Loucy (cell line): ENCODE measurements around the gene INTS6.

Experiments used
- H2AFZ ChIP-seq: fragments of 200-600 bp; sonication (generic); 2 replicates; pipeline ENCODE4 v1.6.0; 2016; ENCODE audit warnings: antibody characterized with exemption, mild to moderate bottlenecking, low read length, moderate library complexity
- H3F3A ChIP-seq: fragments of 200-600 bp; 2 replicates; pipeline ENCODE4 v1.6.0; 2016; ENCODE audit warnings: antibody characterized with exemption, low read depth, mild to moderate bottlenecking
- H3K27me3 ChIP-seq: fragments of 200-600 bp; sonication (generic); 2 replicates; pipeline ENCODE4 v1.6.1; 2014; ENCODE audit warnings: low read length, mild to moderate bottlenecking; ENCODE audit not compliant: insufficient read depth, poor library complexity, severe bottlenecking
- H3K36me3 ChIP-seq: fragments of 200-600 bp; sonication (generic); 2 replicates; pipeline ENCODE4 v1.6.1; 2016; ENCODE audit warnings: low read length; ENCODE audit not compliant: insufficient read depth
- H3K4me1 ChIP-seq: fragments of 200-600 bp; sonication (generic); 2 replicates; pipeline ENCODE4 v1.5.1; 2014; ENCODE audit warnings: low read length, mild to moderate bottlenecking; ENCODE audit not compliant: insufficient read depth, poor library complexity, severe bottlenecking
- H3K4me2 ChIP-seq: fragments of 200-600 bp; sonication (generic); 2 replicates; pipeline ENCODE4 v1.6.0; 2014; ENCODE audit warnings: antibody characterized with exemption, low read length, low read depth, mild to moderate bottlenecking; ENCODE audit not compliant: poor library complexity, severe bottlenecking
- H3K4me3 ChIP-seq: fragments of 200-600 bp; sonication (generic); 2 replicates; pipeline ENCODE4 v1.5.1; 2014; ENCODE audit warnings: low read length, mild to moderate bottlenecking, mixed read lengths; ENCODE audit not compliant: poor library complexity, severe bottlenecking
- H3K79me2 ChIP-seq: fragments of 200-600 bp; sonication (generic); 2 replicates; pipeline ENCODE4 v1.6.1; 2014; ENCODE audit warnings: low read length; ENCODE audit not compliant: insufficient read depth
- H3K9ac ChIP-seq: fragments of 200-600 bp; sonication (generic); 2 replicates; pipeline ENCODE4 v1.6.0; 2014; ENCODE audit warnings: mild to moderate bottlenecking, low read depth, low read length, moderate library complexity; ENCODE audit not compliant: poor library complexity, severe bottlenecking
- H3K9me2 ChIP-seq: fragments of 200-600 bp; sonication (generic); replicated peaks from 2 replicates; pipeline ENCODE4 v1.6.1; 2016; ENCODE audit warnings: low read depth, low read length, mixed read lengths
- H3K9me3 ChIP-seq: fragments of 200-600 bp; sonication (generic); 2 replicates; pipeline ENCODE4 v1.6.1; 2014; ENCODE audit warnings: mild to moderate bottlenecking, antibody characterized with exemption, low read length, low read depth; ENCODE audit not compliant: insufficient read depth
- H4K20me1 ChIP-seq: fragments of 200-600 bp; sonication (generic); 2 replicates; pipeline ENCODE4 v1.6.0; 2014; ENCODE audit warnings: antibody characterized with exemption, low read length, mild to moderate bottlenecking; ENCODE audit not compliant: insufficient read depth, poor library complexity, severe bottlenecking
- CTCF ChIP-seq: fragments of 200-600 bp; sonication (generic); conservative IDR thresholded peaks from 2 replicates; pipeline ENCODE4 v1.5.1; 2014; ENCODE audit warnings: mild to moderate bottlenecking, antibody characterized with exemption, low read length
- EZH2phosphoT487 ChIP-seq: fragments of 200-600 bp; IDR thresholded peaks from 2 replicates; pipeline ENCODE4 v1.6.1; 2018; ENCODE audit warnings: antibody characterized with exemption, mild to moderate bottlenecking, moderate library complexity, borderline replicate concordance

The INTS6 gene

GRCh38 chr13:51426982-51427381, 25.9 kb downstream of the INTS6 start:
- Histone ChIP-seq H3K27me3 (no peaks in the 10 kb centered on the region), H3F3A (no peaks in the 10 kb centered on the region), H3K36me3 (peaks cover 16% of the 10 kb centered on the region), H3K4me2 (no peak overlapping the region), H3K9ac (no peak overlapping the region), H3K4me3 (no peak overlapping the region), H3K79me2 (peaks cover 51% of the 10 kb centered on the region; the same call in 1 of the 2 replicates), H2AFZ (no peak overlapping the region), H3K4me1 (no peaks in the 10 kb centered on the region), H4K20me1 (peaks cover 13% of the 10 kb centered on the region), H3K9me2 (no peaks in the 10 kb centered on the region), H3K9me3 (no peaks in the 10 kb centered on the region)
- TF ChIP-seq EZH2phosphoT487 (no peak), CTCF (no peak)

DNA sequence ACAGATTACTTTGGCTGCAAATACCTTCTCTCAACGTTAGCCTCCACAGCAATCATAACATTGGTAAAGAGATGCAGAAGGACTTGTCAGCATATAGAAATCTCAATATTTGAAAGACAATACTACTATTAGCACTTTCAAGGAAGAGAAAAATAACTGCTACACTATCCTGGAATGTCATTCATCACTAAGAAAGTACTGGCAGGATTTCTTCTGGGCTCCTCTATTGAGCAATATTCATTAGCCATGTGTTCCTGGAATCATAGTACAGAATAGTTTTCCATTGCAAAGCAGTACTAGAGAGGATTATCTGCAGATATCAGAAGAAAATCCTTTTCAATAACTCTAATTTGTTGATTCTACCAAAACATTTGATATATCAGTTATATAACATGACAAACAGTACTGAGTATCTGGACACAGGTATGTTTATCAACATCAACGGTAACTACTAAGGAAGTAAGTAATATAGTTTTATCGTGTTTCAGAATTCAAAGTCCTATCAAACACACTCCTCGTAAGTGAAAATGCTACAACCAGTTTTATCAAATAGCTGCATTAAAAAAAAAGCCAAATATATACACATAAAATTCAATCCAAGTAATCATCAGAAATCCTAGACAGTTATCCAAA, 27.3 kb downstream of the INTS6 start:
- peaks cover 5% of the 10 kb centered on the region for H3K4me1 ChIP-seq
- H2AFZ ChIP-seq, result no peak overlapping the region
- H3K27me3 ChIP-seq, result no peaks in the 10 kb centered on the region
- no peaks in the 10 kb centered on the region for H3K9me3 ChIP-seq
- peaks cover 19% of the 10 kb centered on the region for H4K20me1 ChIP-seq
- H3K9me2 ChIP-seq, result no peaks in the 10 kb centered on the region
- H3K79me2 ChIP-seq, result peaks cover 64% of the 10 kb centered on the region; the same call in 1 of the 2 replicates
- TF ChIP-seq EZH2phosphoT487 (no peak), CTCF (no peak)
- H3K36me3 ChIP-seq, result peaks cover 21% of the 10 kb centered on the region
- no peaks in the 10 kb centered on the region for H3F3A ChIP-seq
- no peak overlapping the region for H3K4me2 ChIP-seq
- H3K4me3 ChIP-seq, result no peak overlapping the region
- no peak overlapping the region for H3K9ac ChIP-seq

GRCh38 chr13:51423766-51424165, 29.1 kb downstream of the INTS6 start:
- Histone ChIP-seq H3K79me2 (peaks cover 74% of the 10 kb centered on the region; the same call in 1 of the 2 replicates), H3K9me2 (no peaks in the 10 kb centered on the region), H3K36me3 (peaks cover 20% of the 10 kb centered on the region), H3K9me3 (no peaks in the 10 kb centered on the region), H4K20me1 (peaks cover 19% of the 10 kb centered on the region), H3K4me1 (peaks cover 5% of the 10 kb centered on the region), H3K9ac (no peak overlapping the region), H3F3A (no peaks in the 10 kb centered on the region), H2AFZ (no peak overlapping the region), H3K4me3 (no peak overlapping the region), H3K27me3 (no peaks in the 10 kb centered on the region), H3K4me2 (no peak overlapping the region)
- TF ChIP-seq CTCF (no peak), EZH2phosphoT487 (no peak)
